Measurements from ENCODE around the gene DOC2B. TPM values are rescaled to one million over a fixed set of nuclear protein-coding genes. Genes with fewer than 3 reads are reported as not detected.
A peak's percentile ranks its signal among the peaks of the same experiment; 100 is the strongest.
"Not testable (repeated sequence)": the region's sequence is repeated elsewhere in the genome, so short reads cannot be mapped to it uniquely, and the experiment has no call there.

The DOC2B gene
- polyA plus RNA-seq (ENCODE audit: insufficient read length), result 4.5 TPM

DNA sequence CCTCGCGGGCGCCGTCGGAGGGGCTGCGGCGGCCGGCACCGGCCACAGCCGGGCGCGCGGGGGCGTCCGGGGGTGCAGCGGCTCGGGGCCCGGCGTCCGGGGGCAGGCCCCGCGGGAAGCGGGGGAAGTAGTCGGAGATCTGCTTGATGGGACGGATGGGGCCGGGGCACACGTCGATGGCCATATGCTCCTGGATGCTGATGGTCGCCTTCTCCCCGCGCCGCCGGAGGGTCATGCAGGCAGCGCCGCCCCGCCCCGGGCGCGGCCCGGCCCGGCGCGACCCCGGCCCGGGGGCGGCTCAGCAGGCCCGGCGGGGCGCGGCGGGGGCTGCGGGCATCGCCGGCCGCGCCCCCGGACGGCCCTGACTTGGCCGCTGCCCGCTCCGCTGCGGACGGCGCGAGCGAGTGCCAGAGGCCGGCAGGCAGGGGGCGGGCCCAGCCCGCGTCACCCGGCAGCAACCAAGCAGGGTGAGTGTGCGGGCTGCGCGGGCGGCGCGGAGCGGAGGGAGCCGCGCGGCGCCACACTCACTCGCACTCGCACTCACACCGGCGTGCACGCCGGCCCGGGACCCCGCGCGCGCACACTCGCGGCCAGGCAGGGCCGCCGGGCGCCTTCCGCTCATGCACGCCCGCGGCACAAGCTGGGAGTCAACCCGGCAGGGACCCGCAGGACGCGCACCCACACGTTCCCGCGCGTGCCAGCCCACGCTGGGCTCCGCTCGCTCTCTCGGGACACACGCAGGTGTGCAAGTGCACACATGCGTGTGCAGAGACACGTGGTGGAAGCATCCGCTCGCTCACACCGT is at the start of gene DOC2B:
Gene DOC2B, minus strand, starts transcription at position 406 of the 805 bp plus-strand sequence. Its CDS starts 171 bp downstream, at position 235.
- DNase-seq (ENCODE audit: low read depth), result no peak

DNA sequence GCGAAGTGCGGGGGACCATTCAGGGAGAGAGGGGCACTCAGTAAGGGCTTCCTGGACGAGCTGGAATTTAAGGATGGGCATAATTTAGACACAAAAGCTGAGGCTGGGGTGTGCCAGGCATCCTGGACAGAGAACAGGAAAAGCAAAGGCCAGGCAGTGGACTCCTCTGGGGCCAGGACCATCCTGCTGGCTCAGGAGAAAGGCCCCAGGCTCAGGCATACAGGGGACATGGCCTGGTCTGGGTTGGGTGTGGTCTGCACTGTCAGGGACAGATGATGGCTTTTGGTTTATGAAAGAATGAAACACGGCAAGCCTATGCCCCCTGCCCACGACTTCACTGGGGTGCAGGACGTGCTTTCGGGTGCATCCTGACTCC is 48.9 kb upstream of the DOC2B start:
- no peak for DNase-seq (ENCODE audit: low read depth)

DNA sequence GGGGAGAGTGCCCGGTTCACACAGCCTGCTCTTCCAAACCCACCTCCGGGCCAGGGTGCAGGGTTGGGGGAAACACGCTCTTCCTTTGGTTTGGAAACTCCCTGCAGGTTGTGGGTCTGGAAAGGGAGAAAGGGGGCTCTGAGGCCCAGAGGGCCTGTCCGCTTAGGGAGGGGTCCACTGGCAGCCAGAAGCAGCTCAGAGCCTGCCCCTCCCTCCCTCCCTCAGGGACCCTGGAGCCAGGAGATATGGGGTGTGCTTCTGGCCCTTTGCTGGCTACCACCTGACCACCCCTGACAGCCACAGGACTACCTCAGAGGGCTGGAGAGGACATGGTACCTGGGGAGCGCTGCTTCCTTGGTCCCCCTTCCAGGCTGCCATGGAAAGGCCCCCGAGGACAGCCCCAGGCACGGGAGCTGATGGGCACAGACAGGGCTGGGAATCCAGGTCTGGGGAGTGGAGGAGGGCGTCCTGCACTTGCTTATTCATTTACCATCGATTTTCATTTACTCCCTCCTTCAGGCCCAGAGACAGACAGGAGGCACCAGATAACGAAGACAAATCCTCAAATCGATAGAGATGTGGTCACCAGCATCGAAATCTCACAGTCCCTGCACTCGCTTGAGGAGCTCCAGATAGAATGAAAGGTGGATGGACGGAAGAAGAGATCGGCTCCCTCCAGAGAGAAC is 48.4 kb upstream of the DOC2B start:
- no peak for DNase-seq (ENCODE audit: low read depth)

DNA sequence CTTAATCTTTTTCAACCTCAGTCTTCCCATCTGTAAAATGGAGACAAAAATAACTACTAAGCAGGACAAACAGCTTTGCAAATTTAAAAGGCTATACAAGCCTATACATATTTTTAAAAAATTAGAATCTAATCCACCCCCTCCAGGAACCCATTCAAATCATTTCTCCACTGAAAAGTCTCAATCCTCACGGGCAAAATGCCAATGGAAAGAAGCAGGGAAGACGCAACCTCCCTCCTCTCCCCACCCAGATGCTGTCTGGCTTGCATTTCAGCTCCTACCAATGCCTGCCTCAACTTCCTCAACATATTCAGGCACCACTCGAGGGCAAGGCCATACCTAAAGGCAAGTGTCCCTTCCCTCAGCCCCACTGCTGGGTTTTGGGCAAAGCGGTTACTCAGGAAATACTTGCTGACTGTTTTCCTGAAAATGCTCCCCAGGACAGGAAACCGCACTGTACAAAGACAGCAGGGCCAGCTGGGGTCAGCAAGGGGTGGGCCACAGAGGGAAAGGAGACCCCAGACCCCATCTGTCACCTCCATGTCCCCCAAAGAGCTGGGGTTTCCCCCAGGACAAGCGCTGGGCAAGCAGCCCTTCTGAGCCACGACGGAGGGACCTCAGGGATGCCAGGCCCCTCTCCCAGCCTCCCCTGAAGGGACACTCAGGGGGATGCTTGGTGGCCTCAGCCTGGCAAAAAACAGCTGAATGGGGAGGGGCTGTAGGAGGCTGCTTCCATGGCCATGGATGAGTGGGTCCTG is 47.7 kb upstream of the DOC2B start:
- DNase-seq (ENCODE audit: low read depth), result no peak

DNA sequence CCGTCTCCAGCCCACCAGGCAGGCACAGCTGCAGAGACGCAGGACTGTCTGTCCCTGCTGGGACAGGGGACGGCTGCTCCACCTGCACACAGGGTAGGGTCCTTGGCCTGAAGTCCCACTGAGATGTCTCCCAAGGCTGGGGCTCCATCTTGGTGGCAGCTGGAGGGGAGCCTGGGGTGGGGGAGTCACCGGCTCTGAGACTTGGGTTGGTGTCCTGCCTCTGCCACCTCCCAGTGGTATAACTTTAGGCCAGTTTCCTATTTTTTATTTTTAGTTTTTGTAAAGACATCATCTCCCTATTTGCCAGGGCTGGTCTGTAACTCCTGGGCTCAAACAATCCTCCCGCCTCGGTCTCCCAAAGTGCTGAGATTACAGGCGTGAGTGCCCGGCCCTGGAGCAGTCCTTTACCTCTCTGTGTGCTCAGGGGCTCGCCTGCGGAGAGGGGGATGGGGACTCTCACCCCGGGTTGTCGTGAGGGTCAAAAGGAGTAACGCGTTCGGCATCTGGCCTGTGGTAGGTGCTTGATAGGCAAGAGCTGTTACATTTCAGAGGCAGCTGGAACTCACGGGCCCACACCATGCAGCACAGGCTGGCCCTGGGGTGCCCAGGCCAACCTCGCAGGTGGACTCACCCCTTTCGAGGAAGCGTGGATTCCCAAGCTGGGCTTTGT is 46.6 kb upstream of the DOC2B start:
- DNase-seq (ENCODE audit: low read depth), result no peak

DNA sequence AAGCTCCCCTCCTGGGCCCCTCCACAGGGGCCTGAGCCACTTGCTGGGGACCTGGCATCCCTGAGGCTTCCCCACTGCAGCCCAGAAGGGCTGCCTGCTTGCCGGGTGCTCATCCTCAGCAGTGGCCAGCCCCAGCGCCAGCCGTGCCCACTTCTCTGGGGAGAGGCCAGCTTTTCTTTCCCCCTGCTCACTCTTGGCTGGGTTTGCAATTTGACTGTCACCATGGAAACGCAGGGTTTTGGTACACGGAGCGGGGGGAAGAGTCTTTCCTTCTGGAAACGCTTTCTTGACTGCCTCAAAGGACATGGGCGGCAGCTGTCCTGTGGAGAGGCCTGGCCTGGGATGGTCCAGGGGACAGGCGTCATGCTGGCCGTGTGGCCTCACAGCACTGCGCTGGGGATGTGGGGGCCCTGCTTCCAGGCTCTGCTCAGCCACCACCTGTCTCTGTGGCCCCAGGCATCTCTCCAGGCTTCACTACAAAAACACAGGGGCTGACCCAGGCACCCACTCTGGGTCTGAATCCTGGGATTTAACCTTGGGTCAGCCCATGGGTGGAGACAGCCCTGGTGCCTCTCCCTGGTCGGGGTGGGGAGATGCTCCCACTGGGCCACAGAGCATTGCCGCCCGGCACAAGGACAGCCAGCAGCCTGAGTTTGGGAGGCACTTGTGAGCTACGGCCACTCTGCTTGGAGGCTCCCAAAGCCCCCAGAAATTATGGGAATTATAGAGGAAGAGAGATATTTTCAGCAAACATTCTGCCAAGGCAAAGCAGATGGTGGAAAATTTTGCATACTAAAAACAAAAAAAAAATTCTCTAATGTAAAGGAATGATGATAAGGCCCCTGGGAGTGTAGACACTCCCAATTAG is 45.9 kb upstream of the DOC2B start:
- peak; percentile 52 for DNase-seq (ENCODE audit: low read depth)

DNA sequence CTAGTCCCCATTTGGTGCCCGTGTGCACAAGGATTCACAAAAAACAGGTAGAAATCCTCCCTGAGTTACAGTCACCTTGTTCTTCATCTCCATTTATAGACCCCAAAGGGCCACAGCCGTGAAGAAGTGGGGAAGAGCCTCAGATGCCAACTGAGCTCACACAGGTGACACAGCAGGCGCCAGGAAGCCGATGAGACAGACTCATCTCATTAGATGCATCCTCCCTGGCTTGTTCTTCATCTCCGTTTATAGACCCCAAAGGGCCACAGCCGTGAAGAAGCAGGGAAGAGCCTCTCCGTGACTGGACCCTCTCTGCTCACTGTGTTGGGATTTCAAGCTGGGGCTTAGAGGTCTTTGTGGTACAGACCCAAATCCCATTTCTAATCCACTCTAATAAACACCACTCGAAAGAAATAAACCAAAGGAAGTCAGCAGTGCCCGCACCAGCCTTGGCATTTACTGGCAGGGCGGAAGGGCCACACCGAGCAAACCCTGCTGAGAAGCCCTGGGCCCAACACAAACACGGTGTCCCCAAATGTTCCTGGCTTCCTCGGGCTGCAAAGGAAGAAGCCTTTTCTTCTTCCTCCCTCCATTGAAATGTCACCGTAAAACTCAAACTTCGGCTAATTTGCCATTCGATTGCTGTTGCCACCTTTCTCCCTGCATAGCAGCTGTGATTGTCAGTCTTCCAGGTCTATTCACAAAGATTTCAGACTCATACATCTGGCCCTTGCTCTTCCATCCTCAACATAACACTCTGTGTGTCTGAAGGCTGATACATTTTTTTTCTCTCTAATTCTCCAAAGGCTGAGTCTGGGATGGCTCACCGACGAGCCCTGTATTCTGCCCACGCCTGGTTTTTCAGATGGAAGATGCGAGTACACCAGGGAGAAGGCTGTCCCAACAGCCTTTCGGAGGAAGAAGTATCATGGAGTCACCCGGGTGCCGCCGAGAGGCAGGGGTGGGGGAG is 44.9 kb upstream of the DOC2B start:
- no peak for DNase-seq (ENCODE audit: low read depth)

DNA sequence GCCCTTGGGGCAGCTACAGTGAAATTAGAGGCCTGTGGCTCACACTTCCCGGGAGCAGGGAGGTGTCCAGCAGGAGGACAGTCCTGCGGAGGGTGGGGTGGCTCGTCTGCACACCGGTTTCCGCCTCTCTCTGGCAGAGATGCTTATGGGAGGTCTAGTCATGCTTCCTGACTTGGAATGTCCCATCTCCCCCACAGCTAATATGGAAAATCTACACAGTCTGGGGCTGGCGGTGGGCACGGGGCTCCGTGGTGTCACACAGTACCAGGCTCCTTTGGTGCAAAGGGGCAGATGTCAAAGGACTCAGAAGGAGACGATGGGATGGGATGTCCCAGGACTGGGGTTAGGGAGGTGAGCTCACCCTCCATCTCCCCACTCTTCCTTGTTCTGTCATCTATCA is 44.1 kb upstream of the DOC2B start:
- no peak for DNase-seq (ENCODE audit: low read depth)

DNA sequence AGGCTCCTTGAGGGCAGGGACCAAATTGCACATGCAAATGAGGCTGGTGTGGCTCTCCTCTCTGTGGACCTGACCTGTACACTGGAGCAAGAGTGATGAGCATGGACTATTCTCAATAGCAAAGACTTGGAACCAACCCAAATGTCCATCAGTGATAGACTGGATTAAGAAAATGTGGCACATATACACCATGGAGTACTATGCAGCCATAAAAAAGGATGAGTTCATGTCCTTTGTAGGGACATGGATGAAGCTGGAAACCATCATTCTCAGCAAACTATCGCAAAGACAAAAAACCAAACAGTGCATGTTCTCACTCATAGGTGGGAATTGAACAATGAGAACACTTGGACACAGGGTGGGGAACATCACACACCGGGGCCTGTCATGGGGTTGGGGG is 43.1 kb upstream of the DOC2B start:
- not testable (repeated sequence) for DNase-seq (ENCODE audit: low read depth)

DNA sequence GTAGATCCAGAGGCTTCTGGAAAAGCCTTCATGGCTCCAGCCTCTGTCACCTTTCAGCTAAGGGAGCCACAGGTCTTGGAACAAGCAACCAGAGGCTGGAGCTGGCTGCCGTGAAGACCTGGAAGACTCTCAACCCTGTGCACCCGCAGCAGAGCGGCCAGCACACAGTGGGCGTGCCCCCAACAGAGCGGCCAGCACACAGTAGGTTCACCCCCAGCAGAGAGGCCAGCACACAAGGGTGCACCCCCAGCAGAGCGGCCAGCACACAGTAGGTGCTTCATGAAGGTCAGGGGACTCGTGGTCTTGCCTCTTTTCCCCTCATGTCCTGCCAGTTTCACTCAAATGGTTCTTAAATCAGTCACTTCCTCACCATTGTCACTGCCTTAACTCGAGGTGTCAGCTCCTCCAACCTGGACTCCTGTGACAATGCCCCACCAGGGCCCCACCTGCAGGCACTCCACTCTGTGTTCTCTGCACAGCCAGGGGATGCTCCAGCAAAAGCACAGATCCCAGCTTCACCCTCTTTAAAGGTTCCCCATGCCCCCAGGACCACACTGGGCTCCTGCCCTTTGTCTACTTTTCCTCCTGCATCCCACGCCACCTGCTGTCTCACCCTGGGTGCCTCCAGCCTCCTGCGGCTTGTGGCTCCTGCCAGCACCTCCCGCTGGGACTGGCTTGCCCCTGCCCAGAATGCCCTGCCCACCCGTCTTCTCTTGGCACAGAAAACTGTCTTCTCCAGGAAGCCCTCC is 42.4 kb upstream of the DOC2B start:
- no peak for DNase-seq (ENCODE audit: low read depth)

DNA sequence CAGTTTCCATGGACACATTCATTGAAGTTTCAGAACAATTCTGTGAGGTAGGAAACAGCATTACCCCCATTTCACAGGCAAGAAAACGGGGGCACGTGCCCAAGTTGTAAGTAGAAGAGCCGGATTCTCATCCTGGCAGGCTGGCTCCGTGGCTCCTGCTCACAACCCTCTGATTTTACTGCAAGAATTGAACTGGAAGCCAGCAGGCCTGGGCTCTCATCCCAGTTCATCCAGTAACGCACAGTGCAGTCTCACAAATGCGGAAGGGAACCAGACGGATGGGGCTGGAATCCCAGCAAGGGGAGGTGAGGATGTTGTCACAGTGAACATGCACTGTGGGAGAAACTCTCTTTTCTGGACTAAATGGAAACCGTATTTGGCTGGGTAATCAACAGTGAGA is 40.7 kb upstream of the DOC2B start:
- no peak for DNase-seq (ENCODE audit: low read depth)

DNA sequence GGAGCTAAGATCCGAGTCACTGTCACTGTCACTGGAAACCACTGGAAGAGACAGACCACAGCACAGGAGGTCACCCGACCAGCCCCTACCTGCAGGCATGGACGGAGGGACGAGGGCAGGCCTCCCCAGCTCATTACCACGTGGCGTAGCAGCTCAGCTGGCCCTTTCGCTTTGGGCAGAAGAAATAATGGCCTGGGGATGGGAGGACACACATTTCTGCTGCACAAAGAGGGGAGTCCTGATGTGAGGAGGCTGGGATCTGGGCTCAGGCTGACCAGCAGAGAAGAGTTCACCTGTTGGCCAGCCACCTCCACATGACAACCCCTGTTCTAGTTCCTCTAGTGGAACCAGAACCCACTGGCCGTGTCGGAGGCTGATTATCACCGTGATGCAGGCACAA is 38.2 kb upstream of the DOC2B start:
- no peak for DNase-seq (ENCODE audit: low read depth)

DNA sequence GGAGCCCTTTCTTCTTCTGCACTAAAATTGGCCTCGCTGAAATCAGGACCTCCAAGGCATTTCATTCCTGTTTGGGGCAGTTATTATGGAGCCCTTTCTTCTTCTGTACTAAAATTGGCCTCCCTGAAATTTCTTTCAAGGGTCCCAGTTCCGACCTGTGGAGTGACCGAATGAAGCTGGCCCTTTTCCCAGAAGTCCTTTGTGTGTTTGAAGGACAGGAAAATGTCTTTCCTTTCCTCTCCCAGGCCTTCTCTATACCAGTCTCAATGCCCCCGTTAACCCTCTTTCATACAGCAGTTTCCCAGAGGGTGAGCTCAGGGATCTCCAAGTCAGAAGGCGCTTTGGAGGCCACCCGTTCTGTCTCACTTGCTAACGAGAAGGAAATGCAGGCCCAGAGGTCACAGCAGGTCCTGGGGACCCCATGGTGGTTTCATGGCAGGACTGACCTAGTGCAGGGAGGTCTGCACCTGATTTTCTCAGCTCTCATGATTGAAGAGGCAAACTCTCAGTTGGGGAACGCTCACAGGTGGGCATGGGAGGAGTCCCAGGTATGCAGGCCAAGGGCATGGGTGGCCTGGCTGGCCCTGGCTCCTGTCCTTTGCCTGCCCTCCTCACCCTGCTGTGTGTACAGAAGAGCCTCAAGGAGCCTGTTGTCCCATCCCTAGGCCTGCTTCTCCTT is 37.1 kb upstream of the DOC2B start:
- DNase-seq (ENCODE audit: low read depth), result no peak

DNA sequence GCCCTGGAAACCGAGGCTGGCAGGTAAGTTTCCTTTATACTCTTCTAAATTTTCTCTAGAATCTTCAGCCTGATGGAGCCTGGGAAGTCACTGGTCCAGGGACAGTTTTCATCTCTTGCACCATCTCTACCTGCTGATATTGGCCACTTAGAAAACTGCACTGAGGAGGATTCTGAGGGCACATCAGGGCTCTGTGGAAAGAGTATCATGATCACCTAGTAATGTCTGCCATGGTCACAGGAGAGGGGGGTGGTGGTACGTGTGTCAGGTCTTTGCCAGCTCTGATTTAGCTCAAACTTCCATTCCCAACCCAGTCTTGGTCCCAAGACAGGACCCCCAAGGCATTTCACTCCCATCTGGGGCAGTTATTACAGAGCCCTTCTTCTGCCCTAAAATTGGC is 35.2 kb upstream of the DOC2B start:
- DNase-seq (ENCODE audit: low read depth), result no peak

DNA sequence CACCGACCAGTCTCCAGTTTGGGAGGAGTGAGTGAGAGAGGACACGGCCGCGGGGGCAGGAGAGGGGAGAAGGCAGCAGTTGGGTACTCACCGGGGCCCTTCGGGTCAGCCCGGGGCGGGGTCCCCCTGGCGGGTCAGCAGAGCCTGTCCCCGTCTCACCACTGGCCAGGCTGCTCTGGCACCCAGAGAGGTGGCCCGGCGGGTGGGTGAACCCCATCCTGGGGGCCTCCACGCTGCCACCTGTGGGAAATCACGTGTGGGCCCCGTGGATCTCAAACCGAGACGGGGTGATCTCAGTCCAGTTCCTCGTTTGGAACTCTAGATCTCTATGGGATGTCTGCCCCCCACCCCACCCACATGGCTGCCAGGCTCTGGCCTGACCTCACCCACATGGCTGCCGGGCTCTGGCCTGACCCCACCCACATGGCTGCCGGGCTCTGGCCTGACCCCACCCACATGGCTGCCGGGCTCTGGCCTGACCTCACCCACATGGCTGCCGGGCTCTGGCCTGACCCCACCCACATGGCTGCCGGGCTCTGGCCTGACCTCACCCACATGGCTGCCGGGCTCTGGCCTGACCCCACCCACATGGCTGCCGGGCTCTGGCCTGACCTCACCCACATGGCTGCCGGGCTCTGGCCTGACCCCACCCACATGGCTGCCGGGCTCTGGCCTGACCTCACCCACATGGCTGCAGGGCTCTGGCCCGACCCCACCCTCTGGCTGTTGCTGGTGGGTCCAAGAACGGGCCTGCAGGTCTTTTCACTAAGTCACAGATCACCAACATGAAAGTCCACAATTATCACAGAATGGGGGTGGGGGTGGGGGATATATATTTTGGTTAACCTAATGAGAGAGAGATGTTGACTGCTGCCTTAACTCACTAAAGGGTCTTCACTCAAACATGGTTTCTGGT is 34.4 kb upstream of the DOC2B start:
- not testable (repeated sequence) for DNase-seq (ENCODE audit: low read depth)

DNA sequence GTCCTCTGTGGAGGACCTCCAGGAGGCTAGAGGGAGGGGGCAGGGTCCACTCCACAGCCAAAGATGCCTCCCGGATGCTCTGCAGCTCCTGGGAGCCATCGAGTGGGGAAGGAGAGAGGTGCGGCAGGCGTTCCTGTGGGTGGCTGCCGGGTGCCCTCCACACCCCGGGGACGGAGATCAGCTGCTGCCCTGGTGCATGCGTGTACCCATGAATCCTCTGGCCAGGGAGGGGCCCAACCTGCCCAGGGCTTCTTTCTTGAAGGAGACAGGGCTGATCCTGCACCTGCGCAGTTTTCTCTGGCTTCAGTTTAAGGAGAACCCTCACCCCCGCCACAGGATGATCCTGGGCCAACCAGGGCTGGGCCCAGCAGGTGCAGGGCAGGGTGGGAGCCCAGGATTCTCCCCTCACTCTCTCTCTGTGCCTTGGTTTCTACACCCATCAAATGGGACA is 33.5 kb upstream of the DOC2B start:
- no peak for DNase-seq (ENCODE audit: low read depth)

Measured in forelimb muscle (tissue), 1 donor.